Measurements from ENCODE around the gene JARID2.

The JARID2 gene

GRCh38 chr6:15393605-15394004, 147.7 kb downstream of the JARID2 start:
- Histone ChIP-seq H3K27ac (no peak overlapping the region), H3K36me3 (no peaks in the 10 kb centered on the region), H3K9me3 (no peaks in the 10 kb centered on the region), H3K27me3 (no peaks in the 10 kb centered on the region), H3K4me1 (peaks cover 0 to 32% (median 26%) of the 10 kb centered on the region in 4 donors), H3K4me3 (no peak overlapping the region)
- DNase-seq = no peak
- no peak for TF ChIP-seq CTCF (IDR thresholded peaks at IDR 0.05)
- intact Hi-C loops (cut with DNase I; ENCODE audit: low total_unique reads) = no loop called here

- Histone ChIP-seq H3K36me3 (no peaks in the 10 kb centered on the region), H3K4me1 (peaks cover 0 to 26% (median 19%) of the 10 kb centered on the region in 4 donors), H3K4me3 (no peak overlapping the region), H3K27ac (no peak overlapping the region), H3K9me3 (no peaks in the 10 kb centered on the region), H3K27me3 (no peaks in the 10 kb centered on the region)
- no peak for TF ChIP-seq CTCF (IDR thresholded peaks at IDR 0.05)
- no peak for DNase-seq
- intact Hi-C loops (cut with DNase I; ENCODE audit: low total_unique reads) = no loop called here
Observed at GRCh38 chr6:15395087-15395486, 149.2 kb downstream of the JARID2 start.

- Histone ChIP-seq H3K9me3 (no peaks in the 10 kb centered on the region), H3K4me3 (no peak overlapping the region), H3K27ac (no peak overlapping the region), H3K36me3 (no peaks in the 10 kb centered on the region), H3K4me1 (peaks cover 0 to 23% (median 15%) of the 10 kb centered on the region in 4 donors), H3K27me3 (no peaks in the 10 kb centered on the region)
- TF ChIP-seq CTCF (IDR thresholded peaks at IDR 0.05) = no peak
- DNase-seq = no peak
- intact Hi-C loops (cut with DNase I; ENCODE audit: low total_unique reads) = no loop called here
Observed at GRCh38 chr6:15396808-15397207, 150.9 kb downstream of the JARID2 start.

- Histone ChIP-seq H3K27me3 (no peaks in the 10 kb centered on the region), H3K4me1 (peaks cover 0 to 23% (median 14%) of the 10 kb centered on the region in 4 donors), H3K9me3 (no peaks in the 10 kb centered on the region), H3K4me3 (no peak overlapping the region), H3K36me3 (no peaks in the 10 kb centered on the region), H3K27ac (no peak overlapping the region)
- TF ChIP-seq CTCF (IDR thresholded peaks at IDR 0.05) = no peak
- DNase-seq = no peak
- intact Hi-C loops (cut with DNase I; ENCODE audit: low total_unique reads) = no loop called here
Observed at GRCh38 chr6:15398633-15399275, 152.9 kb downstream of the JARID2 start.

- H3K4me1 ChIP-seq = peaks cover 0 to 28% (median 14%) of the 10 kb centered on the region in 4 donors
Observed at GRCh38 chr6:15399641-15400470, 154.0 kb downstream of the JARID2 start.

More at GRCh38 chr6:15399641-15400470, 154.0 kb downstream of the JARID2 start:
- DNase-seq = peak; percentile 75 to 81
- no peaks in the 10 kb centered on the region for H3K36me3 ChIP-seq
- no peaks in the 10 kb centered on the region for H3K9me3 ChIP-seq
- peak overlapping the region; percentile 38 to 43 for H3K4me3 ChIP-seq
- no peak for TF ChIP-seq CTCF (IDR thresholded peaks at IDR 0.05)
- H3K27ac ChIP-seq = peak overlapping the region in 1 of 2 donors; percentile 8
- intact Hi-C loops (cut with DNase I; ENCODE audit: low total_unique reads) = no loop called here
- no peaks in the 10 kb centered on the region for H3K27me3 ChIP-seq

Data from tibial artery (tissue), 4 donors.